HepG2 (cell line): ENCODE measurements around the gene CRYGA. TPM values are rescaled to one million over a fixed set of nuclear protein-coding genes. Genes with fewer than 3 reads are reported as not detected.

Experiments used
- ATAC-seq: fragments of 200-7000 bp; cut with Tn5 transposase; 3 replicates; pipeline ENCODE4 v1.9.1; 2020; ENCODE audit warnings: mild to moderate bottlenecking, moderate library complexity
- BruUV-seq: library from RNA; stranded (reverse); fragments of 400-500 nt; replicated peaks from 2 replicates; lab custom pipeline; 2021; lab: Mats Ljungman, UMichigan
- CTCF ChIA-PET: fragments of 300-600 bp; formaldehyde crosslinking; extraction: SDS; loops from one replicate; lab custom pipeline; 2021; ENCODE audit warnings: low total read pairs, inconsistent platforms, low intra/inter-chr PET ratio; lab: Yijun Ruan, JAX
- POLR2A ChIA-PET: fragments of 350-600 bp; sonication (Branson Sonifier 250); formaldehyde crosslinking; loops from one replicate; lab custom pipeline; 2020; ENCODE audit warnings: antibody characterized with exemption, inconsistent platforms; lab: Yijun Ruan, JAX
- DNase-seq: peaks from one replicate; pipeline ENCODE4 v3.0.0-alpha.2; 2015; ENCODE audit warnings: low spot score
- FAIRE-seq: peaks from 3 replicates; lab custom pipeline; 2011; peaks lifted over from hg19 to GRCh38; lab: Jason Lieb, UNC
- H2AFZ ChIP-seq: one replicate; pipeline ENCODE4 v1.6.1; 2011; ENCODE audit warnings: low read length, inconsistent platforms
- H3K27ac ChIP-seq: fragments of 300-600 bp; 3 replicates; pipeline ENCODE4 v1.8.0; 2011; ENCODE audit warnings: mixed run types, mild to moderate bottlenecking, mixed read lengths, low read length, inconsistent platforms; ENCODE audit not compliant: insufficient read depth; ENCODE audit errors: extremely low read length
- H3K27me3 ChIP-seq, 2 experiments: fragments of 200-600 bp in 1 of 2; 2 replicates in 1 of 2; 3 replicates in 1 of 2; pipeline versions ENCODE4 v1.6.0 to v1.8.0; 2011; ENCODE audit warnings: low read length in 2 of 2, mild to moderate bottlenecking in 2 of 2, moderate library complexity in 2 of 2, inconsistent platforms in 1 of 2; ENCODE audit not compliant: insufficient read depth in 2 of 2, control insufficient read depth in 1 of 2
- H3K36me3 ChIP-seq, 2 experiments: fragments of 200-600 bp in 1 of 2; replicated peaks in 1 of 2; 2 replicates in 1 of 2; 3 replicates in 1 of 2; pipeline versions ENCODE4 v1.5.1 to v1.8.0; 2011; ENCODE audit warnings: low read length in 2 of 2, inconsistent platforms in 1 of 2; ENCODE audit not compliant: insufficient read depth in 2 of 2, control insufficient read depth in 1 of 2
- H3K4me1 ChIP-seq: 2 replicates; pipeline ENCODE4 v1.5.1; 2012; ENCODE audit warnings: low read length, inconsistent platforms; ENCODE audit not compliant: insufficient read depth
- H3K4me2 ChIP-seq: 2 replicates; pipeline ENCODE4 v1.6.0; 2011; ENCODE audit warnings: low read depth, low read length, inconsistent platforms
- H3K4me3 ChIP-seq, 3 experiments: fragments of 200-600 bp in 1 of 3; sonication (generic), shearing (Covaris generic) in 1 of 3; replicated peaks in 1 of 3; 2 replicates each; pipeline ENCODE4 v1.5.1; 2011 to 2016; ENCODE audit warnings: low read length in 3 of 3, inconsistent platforms in 2 of 3, low read depth in 2 of 3, mild to moderate bottlenecking in 2 of 3, control low read depth in 1 of 3, mixed read lengths in 1 of 3; ENCODE audit not compliant: insufficient read depth in 1 of 3
- H3K79me2 ChIP-seq: one replicate; pipeline ENCODE4 v1.6.1; 2011; ENCODE audit warnings: low read length, inconsistent platforms; ENCODE audit not compliant: insufficient read depth
- H3K9ac ChIP-seq: 2 replicates; pipeline ENCODE4 v1.6.0; 2011; ENCODE audit warnings: mild to moderate bottlenecking, low read depth, low read length, inconsistent platforms; ENCODE audit not compliant: insufficient read depth
- H3K9me3 ChIP-seq: 2 replicates; pipeline ENCODE4 v1.5.1; 2012; ENCODE audit warnings: mild to moderate bottlenecking, low read length
- H4K20me1 ChIP-seq: 2 replicates; pipeline ENCODE4 v1.6.0; 2011; ENCODE audit warnings: inconsistent platforms, mild to moderate bottlenecking, low read length, moderate library complexity; ENCODE audit not compliant: insufficient read depth
- AHDC1 ChIP-seq: sonication (generic); formaldehyde crosslinking; IDR thresholded peaks from 2 replicates; pipeline ENCODE4 v1.5.1; 2020; ENCODE audit warnings: mild to moderate bottlenecking, missing genetic modification reagents, borderline replicate concordance
- ETV6 ChIP-seq: sonication (generic); formaldehyde crosslinking; conservative IDR thresholded peaks from 2 replicates; pipeline ENCODE4 v1.4.0; 2020; ENCODE audit warnings: missing genetic modification reagents
- ZBTB7B ChIP-seq: sonication (generic); formaldehyde crosslinking; IDR thresholded peaks from 2 replicates; pipeline ENCODE4 v1.4.0; 2020; ENCODE audit warnings: missing genetic modification reagents
- ZNF451 ChIP-seq: sonication (generic); formaldehyde crosslinking; IDR thresholded peaks from 2 replicates; pipeline ENCODE4 v1.5.0; 2020; ENCODE audit warnings: mild to moderate bottlenecking, missing genetic modification reagents
- ZNF768 ChIP-seq: sonication (generic); formaldehyde crosslinking; IDR thresholded peaks from 2 replicates; pipeline ENCODE4 v1.4.0; 2020; ENCODE audit warnings: missing genetic modification reagents
- WGBS: methylation state at CpG from one replicate; pipeline ENCODE4 v1.1.6; 2017; ENCODE audit warnings: low lambda C conversion rate; 5-methylcytosine and 5-hydroxymethylcytosine counted together
- in situ Hi-C: cut with HindIII; loops from 2 replicates; pipeline ENCODE4 v1.10.0; 2017; ENCODE audit warnings: low pct_unique_long_range_greater_than_20kb; ENCODE audit not compliant: extremely low pct_ligation_motif_present
- intact Hi-C: fragments of 100-400 bp; cut with micrococcal nuclease; formaldehyde crosslinking; loops from one replicate; pipeline ENCODE4 v1.10.0; 2022; ENCODE audit not compliant: unreplicated experiment
- polyA plus RNA-seq, 8 experiments: library from polyadenylated mRNA; depleted of rRNA in 3 of 8; stranded (reverse) in 7 of 8; unstranded in 1 of 8; fragments of >200 nt; fragmentation: Illumina TruSeq in 4 of 8; extraction: Trizol in 4 of 8; gene quantifications; 2 replicates each; pipeline versions ENCODE4 v1.2.1 to v1.2.3, GENCODE V29; 2011 to 2016; ENCODE audit warnings: low read depth in 4 of 8, missing spikeins in 1 of 8, mixed read lengths in 1 of 8; ENCODE audit not compliant: insufficient read depth in 1 of 8
- total RNA-seq, 5 experiments: library from RNA; depleted of rRNA; stranded (reverse); fragments of >200 nt; fragmentation: Illumina TruSeq; extraction: Trizol; gene quantifications; 2 replicates each; pipeline ENCODE4 v1.2.3, GENCODE V29; 2016; ENCODE audit warnings: low read depth in 1 of 5

Gene CRYGA
- total and polyA plus RNA-seq, 2 of the 13 experiments (the other 11 are each of a cell fraction or from before 2014, with no cell fraction given) = not detected

- Histone ChIP-seq H3K4me2 (no peak overlapping the region), H3K9me3 (no peaks in the 10 kb centered on the region), H3K36me3 (no peaks in the 10 kb centered on the region)
- WGBS = 51% methylated on average over 8 of the region's 9 CpGs
- POLR2A ChIA-PET = no interaction called here
- TF ChIP-seq ZBTB7B = no peak
- no peak for TF ChIP-seq ZNF768
- TF ChIP-seq ZNF451 (CRISPR knock-in tag) = no peak
- TF ChIP-seq ETV6 (CRISPR knock-in tag) = no peak
- no peak for TF ChIP-seq AHDC1 (CRISPR knock-in tag)
- TF ChIP-seq, all 625 proteins: peak for 0
- DNase-seq (no peak), FAIRE-seq (no peak), ATAC-seq (peak; percentile 57)
- H3K9ac ChIP-seq = no peak overlapping the region
- CTCF ChIA-PET = no interaction called here
- intact Hi-C loops = no loop called here
- peaks cover 5% of the 10 kb centered on the region for H3K4me1 ChIP-seq
- H4K20me1 ChIP-seq = no peaks in the 10 kb centered on the region
- peaks cover 0 to 5% of the 10 kb centered on the region in 2 experiments; a peak in 1 of 5 replicates for H3K27me3 ChIP-seq
- H3K79me2 ChIP-seq = no peaks in the 10 kb centered on the region
- in situ Hi-C loops = no loop called here
- H3K4me3 ChIP-seq = no peak overlapping the region
- BruUV-seq = no TSS peak
- H3K27ac ChIP-seq = no peak overlapping the region
- no peak overlapping the region for H2AFZ ChIP-seq
Observed at GRCh38 chr2:208208335-208209085, 45.1 kb upstream of the CRYGA start.
